ENCODE data around the gene UNC5CL.
A peak's percentile ranks its signal among the peaks of the same experiment; 100 is the strongest.

UNC5CL gene

DNA sequence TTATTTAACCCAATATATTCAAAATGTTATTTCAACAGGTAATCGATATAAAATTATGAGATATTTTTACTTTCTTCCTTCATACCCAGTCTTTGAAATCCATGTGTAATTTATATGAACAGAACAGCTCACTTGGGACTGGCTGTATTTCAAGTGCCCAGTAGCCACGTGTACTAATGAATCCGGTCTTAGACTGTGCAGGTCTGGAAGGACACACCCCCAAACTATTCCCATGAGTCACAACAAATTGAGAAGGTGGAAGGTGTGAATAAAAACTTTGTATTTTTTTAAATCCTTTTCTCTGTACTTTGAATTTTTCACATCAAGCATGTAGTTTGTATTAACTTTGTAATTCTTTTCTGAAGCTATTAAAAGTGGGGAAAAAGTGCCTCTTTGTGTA, 2.8 kb downstream of the UNC5CL start:
- H3K18ac ChIP-seq (ENCODE audit: low read length), result no peak overlapping the region
- no peaks in the 10 kb centered on the region for H3K36me3 ChIP-seq (replicated peaks in 1 of 2; ENCODE audit: control insufficient read depth in 2 of 2, insufficient read depth in 2 of 2, low read length in 2 of 2)
- H3K23ac ChIP-seq (ENCODE audit: low read depth, low read length, poor library complexity), result no peak overlapping the region
- no peak overlapping the region for H2AFZ ChIP-seq (ENCODE audit: low read length)
- no peak overlapping the region for H2BK120ac ChIP-seq (ENCODE audit: low read depth, low read length)
- no peaks in the 10 kb centered on the region for H3K9me3 ChIP-seq (replicated peaks in 1 of 2; ENCODE audit: control insufficient read depth in 2 of 2, insufficient read depth in 1 of 2, low read depth in 1 of 2, low read length in 2 of 2)
- no peak overlapping the region for H2BK5ac ChIP-seq (ENCODE audit: low read length)
- H3K4ac ChIP-seq (ENCODE audit: low read length), result no peak overlapping the region
- H3K4me3 ChIP-seq (ENCODE audit: low read length in 2 of 2), result no peak overlapping the region
- H2AK5ac ChIP-seq (ENCODE audit: low read depth, low read length), result no peak overlapping the region
- no peak for DNase-seq (ENCODE audit: low spot score)
- H4K91ac ChIP-seq (ENCODE audit: low read depth, low read length, poor library complexity), result no peak overlapping the region
- no peak overlapping the region for H3K27ac ChIP-seq (replicated peaks; ENCODE audit: low read length)
- H4K8ac ChIP-seq (ENCODE audit: low read depth, low read length), result no peak overlapping the region
- no CpG with 5 or more reads among the region's 3 CpGs for WGBS, 2 donors (ENCODE audit: extremely low coverage in 2 of 2, insufficient read length in 2 of 2, insufficient replicate concordance in 1 of 2)
- H2BK15ac ChIP-seq (ENCODE audit: low read length), result no peak overlapping the region
- peaks cover 0 to 2% of the 10 kb centered on the region in 2 donors for H3K4me1 ChIP-seq (ENCODE audit: control insufficient read depth in 2 of 2, insufficient read depth in 1 of 2, low read depth in 1 of 2, low read length in 2 of 2)
- H2BK12ac ChIP-seq (ENCODE audit: low read length), result no peak overlapping the region
- H3K27me3 ChIP-seq (ENCODE audit: control insufficient read depth in 3 of 3, insufficient read depth in 3 of 3, low read depth in 1 of 3, low read length in 3 of 3), result peaks cover 0 to 2% (median 0%) of the 10 kb centered on the region in 3 experiments
- H3K9ac ChIP-seq (ENCODE audit: low read depth, low read length, poor library complexity), result no peak overlapping the region
- H3K4me2 ChIP-seq (ENCODE audit: insufficient read depth, low read length, poor library complexity, severe bottlenecking), result no peak overlapping the region
- no peaks in the 10 kb centered on the region for H3K79me1 ChIP-seq (ENCODE audit: low read depth, low read length)
- no peak overlapping the region for H3K14ac ChIP-seq (ENCODE audit: low read length)

DNA sequence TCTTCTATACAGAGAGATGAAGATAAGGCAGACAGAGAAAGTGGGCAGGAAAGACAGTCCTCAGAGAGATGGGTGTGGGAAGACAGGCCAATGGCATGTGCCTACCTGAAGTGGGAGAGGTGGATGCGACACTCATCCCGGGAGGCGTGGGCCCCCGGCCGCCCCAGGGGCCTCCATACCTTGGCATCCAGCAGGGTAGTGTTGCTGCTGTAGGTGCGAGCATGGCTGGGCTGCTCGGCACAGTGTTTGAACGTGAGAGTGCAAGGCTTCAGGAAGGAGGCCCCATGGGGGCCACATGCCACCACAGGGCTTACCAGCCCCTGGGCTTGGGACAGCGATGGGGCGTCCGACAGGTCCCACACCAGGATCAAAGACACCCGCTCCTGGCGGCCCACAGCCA, 5.2 kb downstream of the UNC5CL start:
- Histone ChIP-seq H2BK5ac (ENCODE audit: low read length) (no peak overlapping the region), H2BK120ac (ENCODE audit: low read depth, low read length) (no peak overlapping the region), H4K91ac (ENCODE audit: low read depth, low read length, poor library complexity) (no peak overlapping the region), H3K36me3 (replicated peaks in 1 of 2; ENCODE audit: control insufficient read depth in 2 of 2, insufficient read depth in 2 of 2, low read length in 2 of 2) (no peaks in the 10 kb centered on the region), H3K9me3 (replicated peaks in 1 of 2; ENCODE audit: control insufficient read depth in 2 of 2, insufficient read depth in 1 of 2, low read depth in 1 of 2, low read length in 2 of 2) (no peaks in the 10 kb centered on the region), H3K4me2 (ENCODE audit: insufficient read depth, low read length, poor library complexity, severe bottlenecking) (no peak overlapping the region), H4K8ac (ENCODE audit: low read depth, low read length) (no peak overlapping the region), H2AFZ (ENCODE audit: low read length) (no peak overlapping the region), H3K9ac (ENCODE audit: low read depth, low read length, poor library complexity) (no peak overlapping the region), H3K23ac (ENCODE audit: low read depth, low read length, poor library complexity) (peak overlapping the region; percentile 29), H3K4me1 (ENCODE audit: control insufficient read depth in 2 of 2, insufficient read depth in 1 of 2, low read depth in 1 of 2, low read length in 2 of 2) (peaks cover 0 to 5% of the 10 kb centered on the region in 2 donors), H3K4ac (ENCODE audit: low read length) (no peak overlapping the region), H2BK15ac (ENCODE audit: low read length) (no peak overlapping the region), H3K27ac (replicated peaks; ENCODE audit: low read length) (no peak overlapping the region), H2BK12ac (ENCODE audit: low read length) (no peak overlapping the region), H3K27me3 (ENCODE audit: control insufficient read depth in 3 of 3, insufficient read depth in 3 of 3, low read depth in 1 of 3, low read length in 3 of 3) (peaks cover 0 to 2% (median 0%) of the 10 kb centered on the region in 3 experiments), H3K4me3 (ENCODE audit: low read length in 2 of 2) (no peak overlapping the region), H3K14ac (ENCODE audit: low read length) (no peak overlapping the region), H3K79me1 (ENCODE audit: low read depth, low read length) (no peaks in the 10 kb centered on the region), H2AK5ac (ENCODE audit: low read depth, low read length) (no peak overlapping the region), H3K18ac (ENCODE audit: low read length) (peak overlapping the region; percentile 16)
- DNase-seq (ENCODE audit: low spot score), result no peak
- WGBS, 2 donors (ENCODE audit: extremely low coverage in 2 of 2, insufficient read length in 2 of 2, insufficient replicate concordance in 1 of 2), result no CpG with 5 or more reads among the region's 13 CpGs

DNA sequence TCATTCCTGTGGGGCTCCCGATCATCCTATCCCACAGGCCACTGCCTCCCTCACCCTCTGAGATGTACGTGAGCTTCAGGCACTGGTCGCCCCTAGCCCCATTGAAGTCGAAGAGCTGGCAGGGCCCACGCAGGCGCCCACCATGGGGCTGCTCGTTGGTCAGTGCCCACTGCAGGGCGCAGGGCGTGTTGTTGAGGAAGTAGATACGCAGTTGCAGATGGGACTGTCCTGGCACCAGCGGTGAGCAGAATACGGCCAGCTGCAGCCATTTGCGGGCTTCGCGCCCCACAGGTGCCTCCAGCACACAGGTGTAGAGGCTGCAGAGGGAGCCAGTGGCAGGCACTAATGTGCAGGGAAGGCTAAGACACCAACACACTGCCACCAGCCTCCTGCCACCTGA, 6.2 kb downstream of the UNC5CL start:
- H3K18ac ChIP-seq (ENCODE audit: low read length), result peak overlapping the region; percentile 28
- no peaks in the 10 kb centered on the region for H3K36me3 ChIP-seq (replicated peaks in 1 of 2; ENCODE audit: control insufficient read depth in 2 of 2, insufficient read depth in 2 of 2, low read length in 2 of 2)
- WGBS, 2 donors (ENCODE audit: extremely low coverage in 2 of 2, insufficient read length in 2 of 2, insufficient replicate concordance in 1 of 2), result no CpG with 5 or more reads among the region's 15 CpGs
- no peak overlapping the region for H3K4ac ChIP-seq (ENCODE audit: low read length)
- DNase-seq (ENCODE audit: low spot score), result no peak
- no peak overlapping the region for H3K4me2 ChIP-seq (ENCODE audit: insufficient read depth, low read length, poor library complexity, severe bottlenecking)
- no peak overlapping the region for H2AK5ac ChIP-seq (ENCODE audit: low read depth, low read length)
- H3K79me1 ChIP-seq (ENCODE audit: low read depth, low read length), result no peaks in the 10 kb centered on the region
- no peak overlapping the region for H3K9ac ChIP-seq (ENCODE audit: low read depth, low read length, poor library complexity)
- no peak overlapping the region for H4K8ac ChIP-seq (ENCODE audit: low read depth, low read length)
- peaks cover 0 to 2% (median 0%) of the 10 kb centered on the region in 3 experiments for H3K27me3 ChIP-seq (ENCODE audit: control insufficient read depth in 3 of 3, insufficient read depth in 3 of 3, low read depth in 1 of 3, low read length in 3 of 3)
- H2BK15ac ChIP-seq (ENCODE audit: low read length), result no peak overlapping the region
- no peak overlapping the region for H2BK120ac ChIP-seq (ENCODE audit: low read depth, low read length)
- H3K4me3 ChIP-seq (ENCODE audit: low read length in 2 of 2), result no peak overlapping the region
- peaks cover 3 to 9% of the 10 kb centered on the region in 2 donors for H3K4me1 ChIP-seq (ENCODE audit: control insufficient read depth in 2 of 2, insufficient read depth in 1 of 2, low read depth in 1 of 2, low read length in 2 of 2)
- H2BK5ac ChIP-seq (ENCODE audit: low read length), result no peak overlapping the region
- H3K23ac ChIP-seq (ENCODE audit: low read depth, low read length, poor library complexity), result peak overlapping the region; percentile 20
- no peak overlapping the region for H2BK12ac ChIP-seq (ENCODE audit: low read length)
- H3K9me3 ChIP-seq (replicated peaks in 1 of 2; ENCODE audit: control insufficient read depth in 2 of 2, insufficient read depth in 1 of 2, low read depth in 1 of 2, low read length in 2 of 2), result no peaks in the 10 kb centered on the region
- H3K27ac ChIP-seq (replicated peaks; ENCODE audit: low read length), result no peak overlapping the region
- no peak overlapping the region for H4K91ac ChIP-seq (ENCODE audit: low read depth, low read length, poor library complexity)
- H3K14ac ChIP-seq (ENCODE audit: low read length), result no peak overlapping the region
- H2AFZ ChIP-seq (ENCODE audit: low read length), result no peak overlapping the region

DNA sequence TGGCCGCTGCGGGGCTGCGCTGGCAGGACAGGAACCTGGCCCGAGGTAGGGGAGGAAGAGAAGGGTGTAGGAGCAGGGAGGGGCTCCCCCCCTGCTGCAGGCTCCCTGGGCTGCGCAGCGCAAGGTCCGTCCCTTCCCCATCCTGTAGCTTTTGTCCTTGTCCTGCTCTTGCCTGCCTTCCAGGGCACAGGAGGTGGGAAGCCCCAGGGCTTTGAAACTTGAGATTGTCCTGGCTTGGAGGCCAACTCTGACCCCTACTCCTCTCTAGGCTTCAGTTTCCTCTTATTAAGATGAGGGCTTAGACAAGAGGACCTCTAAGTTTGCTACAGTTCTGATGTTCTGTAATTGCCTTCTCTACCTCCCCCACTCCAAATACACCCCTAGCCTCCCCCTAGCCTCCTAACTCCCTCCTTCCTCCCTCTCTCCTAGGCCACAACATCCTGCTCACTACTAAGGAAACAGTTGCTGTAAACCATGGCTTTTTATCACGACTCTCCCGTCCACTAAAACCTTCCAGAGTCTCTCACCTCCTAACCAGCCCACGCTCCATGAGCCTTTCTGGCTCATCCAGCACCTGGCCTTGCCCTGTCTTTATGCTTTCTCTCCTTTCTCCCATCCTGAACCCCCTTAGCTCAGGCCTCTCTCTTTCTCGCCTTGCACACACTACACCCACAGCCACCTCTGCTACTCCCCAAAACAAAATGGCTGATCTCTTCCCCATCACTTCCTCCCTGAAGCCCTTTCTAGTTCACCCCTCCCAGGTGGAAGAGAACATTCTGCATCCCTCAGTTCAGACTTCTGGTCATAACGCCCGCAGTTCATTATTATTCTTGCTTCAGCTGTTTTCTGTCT, 10.2 kb downstream of the UNC5CL start:
- H2BK12ac ChIP-seq (ENCODE audit: low read length), result no peak overlapping the region
- no peak overlapping the region for H3K27ac ChIP-seq (replicated peaks; ENCODE audit: low read length)
- no CpG with 5 or more reads among the region's 13 CpGs for WGBS, 2 donors (ENCODE audit: extremely low coverage in 2 of 2, insufficient read length in 2 of 2, insufficient replicate concordance in 1 of 2)
- peak overlapping the region; percentile 62 for H2BK15ac ChIP-seq (ENCODE audit: low read length)
- no peak overlapping the region for H4K91ac ChIP-seq (ENCODE audit: low read depth, low read length, poor library complexity)
- H3K14ac ChIP-seq (ENCODE audit: low read length), result no peak overlapping the region
- H3K4me1 ChIP-seq (ENCODE audit: control insufficient read depth in 2 of 2, insufficient read depth in 1 of 2, low read depth in 1 of 2, low read length in 2 of 2), result peaks cover 11 to 15% of the 10 kb centered on the region in 2 donors
- H3K4me3 ChIP-seq (ENCODE audit: low read length in 2 of 2), result peak overlapping the region; percentile 50 to 73
- H2BK5ac ChIP-seq (ENCODE audit: low read length), result no peak overlapping the region
- H3K9ac ChIP-seq (ENCODE audit: low read depth, low read length, poor library complexity), result peak overlapping the region; percentile 89
- peak overlapping the region; percentile 3 for H3K23ac ChIP-seq (ENCODE audit: low read depth, low read length, poor library complexity)
- peak overlapping the region; percentile 79 for H3K4me2 ChIP-seq (ENCODE audit: insufficient read depth, low read length, poor library complexity, severe bottlenecking)
- no peak overlapping the region for H4K8ac ChIP-seq (ENCODE audit: low read depth, low read length)
- H2AK5ac ChIP-seq (ENCODE audit: low read depth, low read length), result peak overlapping the region; percentile 38
- no peak for DNase-seq (ENCODE audit: low spot score)
- peak overlapping the region; percentile 89 for H2AFZ ChIP-seq (ENCODE audit: low read length)
- no peaks in the 10 kb centered on the region for H3K9me3 ChIP-seq (replicated peaks in 1 of 2; ENCODE audit: control insufficient read depth in 2 of 2, insufficient read depth in 1 of 2, low read depth in 1 of 2, low read length in 2 of 2)
- no peak overlapping the region for H3K4ac ChIP-seq (ENCODE audit: low read length)
- H3K36me3 ChIP-seq (replicated peaks in 1 of 2; ENCODE audit: control insufficient read depth in 2 of 2, insufficient read depth in 2 of 2, low read length in 2 of 2), result no peaks in the 10 kb centered on the region
- peak overlapping the region; percentile 94 for H3K18ac ChIP-seq (ENCODE audit: low read length)
- no peaks in the 10 kb centered on the region for H3K79me1 ChIP-seq (ENCODE audit: low read depth, low read length)
- peaks cover 0 to 2% (median 0%) of the 10 kb centered on the region in 3 experiments for H3K27me3 ChIP-seq (ENCODE audit: control insufficient read depth in 3 of 3, insufficient read depth in 3 of 3, low read depth in 1 of 3, low read length in 3 of 3)
- H2BK120ac ChIP-seq (ENCODE audit: low read depth, low read length), result peak overlapping the region; percentile 20
